Measurements from ENCODE around the gene GPC2.
A peak's percentile ranks its signal among the peaks of the same experiment; 100 is the strongest.
"Not testable (repeated sequence)": the region's sequence is repeated elsewhere in the genome, so short reads cannot be mapped to it uniquely, and the experiment has no call there.

The GPC2 gene

DNA sequence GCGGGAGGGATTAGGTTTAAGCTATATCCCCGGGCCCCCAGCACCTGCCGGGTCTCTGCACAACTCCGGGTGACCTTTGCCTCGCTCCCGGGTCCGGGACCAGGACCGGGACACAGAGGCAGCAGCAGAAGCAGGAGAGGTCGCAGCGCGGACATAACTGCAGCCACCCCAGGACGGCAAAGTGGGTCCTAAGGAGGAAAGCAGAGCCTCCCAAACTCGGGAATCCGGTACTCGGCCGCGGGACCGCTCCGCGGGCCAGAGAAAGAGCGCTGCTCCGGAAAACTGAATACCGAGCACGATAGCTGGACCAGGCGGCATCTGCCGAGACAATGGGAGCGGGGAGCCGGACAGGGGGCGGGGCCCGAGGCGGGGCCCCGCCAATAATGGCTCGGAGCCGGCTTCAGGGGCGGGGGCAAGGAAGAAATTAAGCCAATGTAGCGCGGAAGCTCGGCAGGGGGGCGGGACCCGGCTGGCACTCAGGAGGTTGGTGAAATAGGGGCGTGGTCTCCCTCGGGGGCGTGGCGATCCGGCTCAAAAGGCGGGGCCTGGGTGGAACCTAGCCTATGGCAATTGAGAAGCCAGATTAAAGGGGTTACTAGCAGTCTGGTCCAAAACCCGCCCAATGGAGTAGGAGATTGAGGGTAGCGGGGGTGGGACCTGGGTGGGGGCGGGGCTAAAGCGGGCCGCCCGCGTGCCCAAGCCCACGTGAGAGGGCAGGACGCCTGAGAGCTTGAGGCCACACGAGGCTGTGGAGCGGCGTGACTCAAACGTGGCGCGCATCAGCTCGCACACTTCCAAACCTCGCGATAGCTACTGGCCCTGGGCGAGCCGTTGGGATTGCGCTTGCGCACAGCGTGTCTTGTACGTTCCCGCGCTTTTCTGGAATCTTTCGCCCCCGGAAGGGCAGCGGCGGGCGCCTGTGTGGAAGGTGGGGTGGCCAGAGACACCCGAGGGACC lies at the start of gene GPC2, which contains the start of gene STAG3:
GPC2 (minus strand) TSS at position 337 of the 957 bp plus-strand sequence; CDS start at position 155, 182 bp downstream.
STAG3 (plus strand) TSS at position 874 of the 957 bp plus-strand sequence. CDS start 2,639 bp downstream, outside the sequence.
- peak; percentile 94 to 99 for DNase-seq (ENCODE audit: low read depth in 2 of 2)

DNA sequence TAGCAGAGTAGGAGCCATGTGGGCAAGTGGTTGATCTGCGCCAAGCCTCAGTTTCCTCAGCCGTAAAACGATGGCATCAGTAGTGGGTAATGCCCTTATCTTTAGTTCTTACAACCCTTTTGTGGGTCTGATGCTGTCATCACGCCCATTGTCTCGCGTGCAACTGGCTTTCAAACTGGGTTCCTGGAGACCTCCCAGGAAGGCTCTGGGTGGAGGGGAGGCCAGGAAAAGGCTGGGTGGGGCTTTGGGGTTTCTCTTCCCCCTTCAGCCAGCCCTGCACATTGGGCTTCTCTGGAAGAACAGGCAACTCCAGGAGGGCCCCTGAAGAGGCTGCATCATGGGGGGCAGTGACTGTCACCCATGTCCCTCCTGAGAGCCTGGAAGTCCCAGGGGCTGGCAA lies 47.7 kb upstream of the GPC2 start:
- not testable (repeated sequence) for DNase-seq (ENCODE audit: low read depth in 2 of 2)

DNA sequence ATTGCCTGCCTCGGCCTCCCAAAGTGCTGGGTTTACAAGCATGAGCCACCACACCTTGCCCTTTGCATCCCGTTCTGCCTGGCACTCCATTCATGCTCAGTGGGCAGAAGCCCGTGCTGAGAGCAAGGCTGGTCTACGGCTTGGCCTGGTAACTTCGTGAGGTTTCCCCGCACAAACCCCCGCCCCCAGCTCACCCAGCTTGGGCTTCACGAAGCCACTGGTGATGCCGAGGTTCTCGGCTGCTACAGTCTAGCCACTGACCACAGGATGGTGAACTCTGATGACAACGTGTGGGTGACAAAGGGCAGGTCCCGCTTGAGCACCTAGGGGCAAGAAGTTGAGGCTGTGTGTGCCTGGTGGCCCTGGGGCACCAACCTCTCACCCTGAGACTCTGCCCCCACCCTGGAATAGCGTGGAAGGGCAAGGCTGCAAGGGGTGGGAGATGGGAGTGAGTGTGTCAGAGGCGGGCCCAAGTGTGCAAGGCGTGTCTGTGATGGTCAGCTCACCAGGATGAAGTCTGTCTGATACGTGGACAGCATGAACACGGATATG lies 46.3 kb upstream of the GPC2 start:
- DNase-seq (ENCODE audit: low read depth in 2 of 2) = not testable (repeated sequence)

DNA sequence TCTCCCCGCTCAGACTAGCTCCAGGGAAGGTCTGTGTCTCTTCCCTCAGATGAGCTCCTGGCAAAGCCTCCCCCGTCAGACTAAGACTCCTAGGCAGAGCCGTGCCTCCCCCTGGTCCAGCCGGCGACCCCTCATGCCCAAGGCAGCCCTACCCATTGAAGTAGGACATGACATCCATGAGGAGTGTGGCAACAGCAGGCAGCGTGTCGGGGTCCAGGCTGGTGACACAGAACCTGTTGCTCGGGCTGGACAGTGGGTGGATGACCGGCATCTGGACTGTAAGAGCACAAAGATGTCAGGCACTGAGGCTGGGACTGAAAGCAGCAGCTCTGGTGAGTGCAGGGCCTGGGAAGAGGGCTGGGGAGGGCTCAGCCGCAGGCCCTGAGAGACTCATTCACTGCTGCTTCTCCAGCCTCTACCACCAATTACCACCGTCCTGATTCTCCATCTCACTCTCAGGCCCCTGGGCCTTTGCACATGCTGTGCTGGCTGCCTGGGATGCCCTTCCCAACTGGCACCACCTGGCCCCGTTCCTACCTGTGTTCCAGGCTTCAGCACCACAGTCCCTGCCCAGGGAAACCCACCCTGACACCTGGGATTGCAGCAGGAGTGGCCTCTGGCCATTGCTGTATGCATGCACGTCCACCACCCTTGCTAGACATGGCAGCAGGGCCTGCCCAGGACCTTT lies 45.4 kb upstream of the GPC2 start:
- DNase-seq (ENCODE audit: low read depth in 2 of 2) = no peak

DNA sequence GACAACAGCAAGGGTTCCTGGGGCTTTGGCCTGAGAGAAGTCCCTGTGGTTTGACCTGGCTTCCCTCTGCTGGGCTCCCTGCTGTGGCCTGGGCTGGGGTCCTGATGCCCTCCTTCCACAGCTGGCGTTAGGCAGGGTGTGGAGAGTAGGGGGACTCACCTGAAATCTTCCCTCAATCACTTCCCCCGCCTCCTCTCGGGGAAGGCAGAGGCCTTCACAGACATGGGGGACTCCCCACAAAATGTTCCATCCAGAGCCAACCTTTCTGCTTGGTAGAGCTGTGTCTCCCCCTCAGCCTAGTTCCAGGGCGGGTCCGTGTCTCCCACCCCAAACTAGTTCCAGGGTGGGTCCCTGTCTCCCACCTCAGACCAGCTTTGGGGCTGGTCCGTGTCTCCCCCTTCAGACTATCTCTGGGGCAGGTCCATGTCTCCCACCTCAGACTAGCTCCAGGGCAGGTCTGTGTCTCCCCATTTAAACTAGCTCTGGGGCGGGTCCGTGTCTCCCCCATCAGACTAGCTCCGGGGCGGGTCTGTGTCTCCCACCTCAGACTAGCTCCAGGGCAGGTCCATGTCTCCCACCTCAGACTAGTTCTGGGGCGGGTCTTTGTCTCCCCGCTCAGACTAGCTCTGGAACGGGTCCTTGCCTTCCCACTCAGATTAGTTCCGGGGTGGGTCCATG lies 44.7 kb upstream of the GPC2 start:
- DNase-seq (ENCODE audit: low read depth in 2 of 2) = no peak

GRCh38 chr7:100221231-100221718 lies 44.1 kb upstream of the GPC2 start:
- DNase-seq (ENCODE audit: low read depth in 2 of 2) = peak; percentile 68 to 74

DNA sequence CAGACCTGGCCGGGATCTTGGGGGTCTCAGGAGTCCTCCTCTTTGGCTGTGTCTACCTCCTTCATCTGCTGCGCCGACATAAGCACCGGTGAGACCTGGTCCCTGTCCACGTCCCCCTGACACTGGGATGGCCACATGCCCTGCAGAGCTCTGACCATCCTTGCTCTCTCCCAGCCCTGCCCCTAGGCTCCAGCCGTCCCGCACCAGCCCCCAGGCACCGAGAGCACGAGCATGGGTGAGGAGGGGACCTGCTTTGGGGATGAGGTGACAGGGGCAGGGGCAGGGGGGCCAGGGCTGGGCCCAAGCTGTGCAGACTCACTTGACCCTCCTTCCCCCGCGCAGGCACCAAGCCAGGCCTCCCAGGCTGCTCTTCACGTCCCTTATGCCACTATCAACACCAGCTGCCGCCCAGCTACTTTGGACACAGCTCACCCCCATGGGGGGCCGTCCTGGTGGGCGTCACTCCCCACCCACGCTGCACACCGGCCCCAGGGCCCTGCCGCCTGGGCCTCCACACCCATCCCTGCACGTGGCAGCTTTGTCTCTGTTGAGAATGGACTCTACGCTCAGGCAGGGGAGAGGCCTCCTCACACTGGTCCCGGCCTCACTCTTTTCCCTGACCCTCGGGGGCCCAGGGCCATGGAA lies 43.5 kb upstream of the GPC2 start:
- no peak for DNase-seq (ENCODE audit: low read depth in 2 of 2)

- DNase-seq (ENCODE audit: low read depth in 2 of 2) = not testable (repeated sequence)
These were observed 42.8 kb upstream of the GPC2 start, which contains the start of gene PVRIG for GRCh38 chr7:100219801-100220585. Gene PVRIG (plus strand): TSS chr7:100219949. CDS start chr7:100219971, 22 bp downstream.

DNA sequence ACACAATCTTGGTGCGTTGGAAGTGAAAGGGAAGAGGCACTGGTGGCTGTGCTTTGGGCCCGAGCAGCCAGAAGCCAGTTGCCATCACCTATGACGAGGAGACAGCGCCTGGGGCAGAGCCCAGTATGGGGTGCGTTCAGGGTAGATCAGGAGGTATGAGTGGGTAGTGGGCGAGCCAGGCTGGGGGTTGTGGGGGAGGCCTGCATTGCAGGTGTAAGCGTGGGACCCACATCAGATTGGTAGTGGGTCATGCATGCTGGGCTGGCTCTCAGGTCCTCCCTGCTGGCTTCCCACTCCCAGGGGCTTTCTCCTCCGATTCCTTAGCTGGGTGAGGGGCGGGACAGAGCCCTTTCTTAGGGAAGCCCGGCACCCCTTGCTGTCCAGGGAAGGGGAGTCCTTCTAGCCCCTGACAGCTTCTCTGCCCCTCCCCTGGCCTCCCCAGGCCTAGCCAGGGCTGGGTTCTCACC lies 42.1 kb upstream of the GPC2 start:
- DNase-seq (ENCODE audit: low read depth in 2 of 2) = no peak

- DNase-seq (ENCODE audit: low read depth in 2 of 2) = peak in 1 of 2 experiments; percentile 84
These were observed 40.8 kb upstream of the GPC2 start for GRCh38 chr7:100217934-100218333.

DNA sequence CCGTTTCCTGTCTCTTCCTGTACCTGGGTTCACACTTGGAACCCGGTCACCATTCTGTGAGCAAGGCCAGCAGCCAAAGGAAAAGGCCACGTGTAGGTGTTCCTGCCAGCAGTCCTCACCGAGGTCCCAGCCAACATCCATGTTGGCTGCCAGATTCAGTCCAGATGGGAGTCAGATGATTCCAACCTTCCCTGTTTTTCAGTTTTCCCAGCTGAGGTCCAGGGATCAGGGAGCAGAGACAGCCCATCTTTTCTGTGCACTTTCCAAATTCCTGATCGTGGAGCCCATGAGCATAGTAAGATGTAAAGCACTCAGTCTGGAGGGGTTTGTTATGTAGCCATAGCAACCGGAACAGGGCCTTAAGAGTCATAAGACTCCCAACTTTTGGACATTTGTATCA lies 38.7 kb upstream of the GPC2 start:
- no peak for DNase-seq (ENCODE audit: low read depth in 2 of 2)

DNA sequence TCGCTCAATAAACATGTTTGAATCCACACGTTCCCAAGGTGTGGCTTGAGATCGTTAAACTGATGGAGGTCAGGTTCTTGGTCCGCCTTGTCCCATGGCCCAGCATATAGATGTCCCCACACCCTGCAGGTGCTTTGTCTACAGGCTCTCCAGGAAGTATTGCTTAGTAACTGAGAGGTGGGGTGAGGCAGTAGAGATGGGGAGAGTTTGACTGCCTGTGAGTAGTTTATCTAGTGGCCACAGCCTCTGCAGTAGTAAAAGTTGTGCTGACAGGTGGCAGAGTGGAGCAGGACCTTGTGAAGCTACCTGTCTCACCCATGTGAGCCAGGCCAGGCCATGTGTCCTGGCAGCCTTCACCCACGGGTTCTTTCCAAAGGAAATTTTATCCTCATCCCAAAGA lies 37.2 kb upstream of the GPC2 start:
- not testable (repeated sequence) for DNase-seq (ENCODE audit: low read depth in 2 of 2)

- no peak for DNase-seq (ENCODE audit: low read depth in 2 of 2)
These were observed 36.5 kb upstream of the GPC2 start for GRCh38 chr7:100213672-100214071.

- DNase-seq (ENCODE audit: low read depth in 2 of 2) = no peak
These were observed 35.6 kb upstream of the GPC2 start for GRCh38 chr7:100212631-100213286.

DNA sequence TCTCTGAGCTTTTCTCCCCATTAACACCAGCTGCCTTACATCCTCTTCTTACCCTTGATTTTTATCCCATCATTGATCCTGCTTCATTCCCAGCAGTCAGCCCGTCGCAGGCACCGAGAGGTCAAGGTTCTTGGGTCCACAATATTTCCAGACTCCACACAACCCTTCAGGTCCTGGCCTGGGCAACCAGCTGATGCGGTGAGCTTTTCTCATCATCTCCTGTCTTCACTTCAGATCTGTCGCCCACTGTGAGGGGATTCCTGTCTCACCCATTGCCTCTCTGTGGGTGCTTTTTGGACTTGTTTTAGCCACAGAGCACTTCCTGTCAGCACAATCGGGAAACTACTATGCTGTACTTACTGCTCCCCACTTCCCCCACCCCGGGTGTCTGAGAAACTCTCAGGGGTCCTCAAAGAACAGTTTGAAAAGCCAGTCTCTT lies 34.2 kb upstream of the GPC2 start:
- no peak for DNase-seq (ENCODE audit: low read depth in 2 of 2)

- no peak for DNase-seq (ENCODE audit: low read depth in 2 of 2)
These were observed 33.6 kb upstream of the GPC2 start for GRCh38 chr7:100210805-100211204.

DNA sequence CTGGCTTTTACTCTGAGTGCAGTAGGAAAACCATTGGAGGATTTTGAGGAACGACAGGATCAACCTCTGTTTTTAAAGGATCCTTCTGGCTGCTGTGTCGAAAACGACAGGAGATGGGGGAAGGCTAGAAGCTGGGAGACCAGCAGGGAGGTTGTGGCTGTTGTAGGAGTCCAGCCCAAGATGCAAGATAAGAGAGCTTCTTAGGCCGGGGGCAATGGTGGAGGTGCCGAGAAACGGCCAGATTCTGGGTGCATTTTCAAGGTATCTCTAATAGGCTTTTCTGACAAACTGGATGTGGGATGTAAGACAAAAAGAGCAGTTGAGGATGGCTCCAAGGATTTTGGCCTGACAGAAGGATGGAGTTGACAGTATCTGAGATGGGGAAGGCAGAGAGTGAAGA lies 32.3 kb upstream of the GPC2 start:
- DNase-seq (ENCODE audit: low read depth in 2 of 2) = no peak

GRCh38 chr7:100208911-100209408 lies 31.8 kb upstream of the GPC2 start:
- DNase-seq (ENCODE audit: low read depth in 2 of 2) = no peak

GRCh38 chr7:100204454-100204853 lies 27.3 kb upstream of the GPC2 start:
- no peak for DNase-seq (ENCODE audit: low read depth in 2 of 2)
